ENCODE data around the gene CT45A9. TPM values are rescaled to one million over a fixed set of nuclear protein-coding genes. Genes with fewer than 3 reads are reported as not detected.
"Not testable (repeated sequence)": the region's sequence is repeated elsewhere in the genome, so short reads cannot be mapped to it uniquely, and the experiment has no call there.

Gene CT45A9
- not detected for total RNA-seq

GRCh38 chrX:135871712-135872111 lies at the start of gene CT45A9:
TSS of gene CT45A9 (minus strand) at chrX:135871812. CDS start at chrX:135868061, 3,751 bp downstream.
- DNase-seq; H3K9me3 Mint-ChIP-seq; intact Hi-C loops (cut with micrococcal nuclease); CTCF ChIA-PET; H3K4me1 Mint-ChIP-seq (ENCODE audit: low read depth); H3K36me3 Mint-ChIP-seq (ENCODE audit: low read depth); H3K27ac Mint-ChIP-seq; H3K4me3 Mint-ChIP-seq; H3K27me3 Mint-ChIP-seq (ENCODE audit: low read depth): not testable (repeated sequence)

- H3K4me3 Mint-ChIP-seq; H3K36me3 Mint-ChIP-seq (ENCODE audit: low read depth); H3K27me3 Mint-ChIP-seq (ENCODE audit: low read depth); H3K9me3 Mint-ChIP-seq; CTCF ChIA-PET; DNase-seq; H3K27ac Mint-ChIP-seq; H3K4me1 Mint-ChIP-seq (ENCODE audit: low read depth): not testable (repeated sequence)
- intact Hi-C loops (cut with micrococcal nuclease) = loop anchor here (10.0 kb wide), 1 partner anchor 244 kb away; no protein-coding TSS in a partner anchor
Measured at GRCh38 chrX:135920516-135920915, 48.9 kb upstream of the CT45A9 start.

GRCh38 chrX:135914404-135914803 lies 42.8 kb upstream of the CT45A9 start:
- H3K36me3 Mint-ChIP-seq (ENCODE audit: low read depth) = no peaks in the 10 kb centered on the region

GRCh38 chrX:135910251-135910650 lies 38.6 kb upstream of the CT45A9 start:
- Mint-ChIP-seq H3K36me3 (ENCODE audit: low read depth) (no peaks in the 10 kb centered on the region), H3K27me3 (ENCODE audit: low read depth) (peaks cover 6% of the 10 kb centered on the region), H3K4me3 (no peak overlapping the region), H3K9me3 (no peaks in the 10 kb centered on the region), H3K27ac (no peak overlapping the region), H3K4me1 (ENCODE audit: low read depth) (no peaks in the 10 kb centered on the region)
- CTCF ChIA-PET = no interaction called here
- intact Hi-C loops (cut with micrococcal nuclease) = no loop called here
- no peak for DNase-seq

More at GRCh38 chrX:135914404-135914803, 42.8 kb upstream of the CT45A9 start:
- Mint-ChIP-seq H3K27me3 (ENCODE audit: low read depth) (no peaks in the 10 kb centered on the region), H3K9me3 (no peaks in the 10 kb centered on the region), H3K4me3 (no peak overlapping the region), H3K4me1 (ENCODE audit: low read depth) (no peaks in the 10 kb centered on the region), H3K27ac (no peak overlapping the region)
- intact Hi-C loops (cut with micrococcal nuclease) = no loop called here
- CTCF ChIA-PET = no interaction called here
- no peak for DNase-seq

GRCh38 chrX:135893294-135893817 lies 21.7 kb upstream of the CT45A9 start, which contains the start of the genes CT45A10 and SAGE1:
TSS of gene CT45A10 (minus strand) at chrX:135893444. CDS start at chrX:135885344, 8,100 bp downstream.
TSS of gene SAGE1 (plus strand) at chrX:135893716. CDS start at chrX:135896243, 2,527 bp downstream.
- Mint-ChIP-seq H3K4me3 (no peak within 1 kb of the TSS), H3K36me3 (ENCODE audit: low read depth) (no peaks in the 10 kb centered on the region), H3K9me3 (no peaks in the 10 kb centered on the region), H3K27ac (no peak within 1 kb of the TSS), H3K27me3 (ENCODE audit: low read depth) (no peaks in the 10 kb centered on the region), H3K4me1 (ENCODE audit: low read depth) (no peaks in the 10 kb centered on the region)
- intact Hi-C loops (cut with micrococcal nuclease) = no loop called here
- no peak for DNase-seq
- CTCF ChIA-PET = no interaction called here

- intact Hi-C loops (cut with micrococcal nuclease) = no loop called here
- Mint-ChIP-seq H3K27ac (no peak overlapping the region), H3K4me3 (no peak overlapping the region), H3K4me1 (ENCODE audit: low read depth) (no peaks in the 10 kb centered on the region), H3K36me3 (ENCODE audit: low read depth) (no peaks in the 10 kb centered on the region), H3K9me3 (no peaks in the 10 kb centered on the region), H3K27me3 (ENCODE audit: low read depth) (no peaks in the 10 kb centered on the region)
- no peak for DNase-seq
- CTCF ChIA-PET = no interaction called here
Measured at GRCh38 chrX:135892781-135893180, 21.2 kb upstream of the CT45A9 start.

GRCh38 chrX:135890087-135890585 lies 18.5 kb upstream of the CT45A9 start:
- no peak overlapping the region for H3K4me3 Mint-ChIP-seq
- H3K4me1 Mint-ChIP-seq (ENCODE audit: low read depth) = no peaks in the 10 kb centered on the region
- H3K36me3 Mint-ChIP-seq (ENCODE audit: low read depth) = no peaks in the 10 kb centered on the region
- H3K27ac Mint-ChIP-seq = no peak overlapping the region
- CTCF ChIA-PET = no interaction called here
- H3K27me3 Mint-ChIP-seq (ENCODE audit: low read depth) = no peaks in the 10 kb centered on the region
- no peak for DNase-seq
- intact Hi-C loops (cut with micrococcal nuclease) = no loop called here
- H3K9me3 Mint-ChIP-seq = no peaks in the 10 kb centered on the region

GRCh38 chrX:135888976-135889375 lies 17.4 kb upstream of the CT45A9 start:
- H3K36me3 Mint-ChIP-seq (ENCODE audit: low read depth); H3K9me3 Mint-ChIP-seq; H3K27ac Mint-ChIP-seq; H3K4me3 Mint-ChIP-seq; H3K27me3 Mint-ChIP-seq (ENCODE audit: low read depth); CTCF ChIA-PET; intact Hi-C loops (cut with micrococcal nuclease); H3K4me1 Mint-ChIP-seq (ENCODE audit: low read depth): not testable (repeated sequence)
- peak; percentile 56 for DNase-seq

- H3K4me3 Mint-ChIP-seq; intact Hi-C loops (cut with micrococcal nuclease); CTCF ChIA-PET; H3K9me3 Mint-ChIP-seq; H3K27me3 Mint-ChIP-seq (ENCODE audit: low read depth); H3K4me1 Mint-ChIP-seq (ENCODE audit: low read depth); H3K27ac Mint-ChIP-seq; H3K36me3 Mint-ChIP-seq (ENCODE audit: low read depth); DNase-seq: not testable (repeated sequence)
Measured at GRCh38 chrX:135888230-135888629, 16.6 kb upstream of the CT45A9 start.

- intact Hi-C loops (cut with micrococcal nuclease); DNase-seq; H3K4me3 Mint-ChIP-seq; H3K9me3 Mint-ChIP-seq; H3K36me3 Mint-ChIP-seq (ENCODE audit: low read depth); CTCF ChIA-PET; H3K4me1 Mint-ChIP-seq (ENCODE audit: low read depth); H3K27me3 Mint-ChIP-seq (ENCODE audit: low read depth); H3K27ac Mint-ChIP-seq: not testable (repeated sequence)
Measured at GRCh38 chrX:135882741-135883140, 11.1 kb upstream of the CT45A9 start.

- H3K36me3 Mint-ChIP-seq (ENCODE audit: low read depth); CTCF ChIA-PET; H3K27ac Mint-ChIP-seq; DNase-seq; H3K27me3 Mint-ChIP-seq (ENCODE audit: low read depth); H3K4me1 Mint-ChIP-seq (ENCODE audit: low read depth); H3K4me3 Mint-ChIP-seq; H3K9me3 Mint-ChIP-seq; intact Hi-C loops (cut with micrococcal nuclease): not testable (repeated sequence)
Measured at GRCh38 chrX:135854438-135854837, 17.2 kb downstream of the CT45A9 start, which contains the start of gene CT45A8. TSS of gene CT45A8 (minus strand) at chrX:135854538. CDS start at chrX:135850783, 3,755 bp downstream.

- H3K9me3 Mint-ChIP-seq; H3K36me3 Mint-ChIP-seq (ENCODE audit: low read depth); intact Hi-C loops (cut with micrococcal nuclease); H3K27me3 Mint-ChIP-seq (ENCODE audit: low read depth); H3K27ac Mint-ChIP-seq; H3K4me3 Mint-ChIP-seq; DNase-seq; H3K4me1 Mint-ChIP-seq (ENCODE audit: low read depth); CTCF ChIA-PET: not testable (repeated sequence)
Measured at GRCh38 chrX:135837180-135837579, 34.4 kb downstream of the CT45A9 start, which contains the start of gene CT45A7. TSS of gene CT45A7 (minus strand) at chrX:135837280. CDS start at chrX:135833533, 3,747 bp downstream.

GRCh38 chrX:135819912-135820311 lies 51.7 kb downstream of the CT45A9 start, which contains the start of gene CT45A2:
TSS of gene CT45A2 (minus strand) at chrX:135820012. CDS start at chrX:135816265, 3,747 bp downstream.
- intact Hi-C loops (cut with micrococcal nuclease); H3K36me3 Mint-ChIP-seq (ENCODE audit: low read depth); CTCF ChIA-PET; H3K9me3 Mint-ChIP-seq; H3K4me1 Mint-ChIP-seq (ENCODE audit: low read depth); H3K27ac Mint-ChIP-seq; DNase-seq; H3K27me3 Mint-ChIP-seq (ENCODE audit: low read depth); H3K4me3 Mint-ChIP-seq: not testable (repeated sequence)

Data from activated naive CD4-positive, alpha-beta T cell treated with anti-CD3 and anti-CD28 coated beads for 36 hours (primary cell).